Pons (tissue), 1 donor: ENCODE results near the gene SLC7A4.

Source experiments
- DNase-seq: peaks from one replicate; pipeline ENCODE4 v3.0.0-alpha.2; 2016; ENCODE audit warnings: low spot score

The SLC7A4 gene

DNA sequence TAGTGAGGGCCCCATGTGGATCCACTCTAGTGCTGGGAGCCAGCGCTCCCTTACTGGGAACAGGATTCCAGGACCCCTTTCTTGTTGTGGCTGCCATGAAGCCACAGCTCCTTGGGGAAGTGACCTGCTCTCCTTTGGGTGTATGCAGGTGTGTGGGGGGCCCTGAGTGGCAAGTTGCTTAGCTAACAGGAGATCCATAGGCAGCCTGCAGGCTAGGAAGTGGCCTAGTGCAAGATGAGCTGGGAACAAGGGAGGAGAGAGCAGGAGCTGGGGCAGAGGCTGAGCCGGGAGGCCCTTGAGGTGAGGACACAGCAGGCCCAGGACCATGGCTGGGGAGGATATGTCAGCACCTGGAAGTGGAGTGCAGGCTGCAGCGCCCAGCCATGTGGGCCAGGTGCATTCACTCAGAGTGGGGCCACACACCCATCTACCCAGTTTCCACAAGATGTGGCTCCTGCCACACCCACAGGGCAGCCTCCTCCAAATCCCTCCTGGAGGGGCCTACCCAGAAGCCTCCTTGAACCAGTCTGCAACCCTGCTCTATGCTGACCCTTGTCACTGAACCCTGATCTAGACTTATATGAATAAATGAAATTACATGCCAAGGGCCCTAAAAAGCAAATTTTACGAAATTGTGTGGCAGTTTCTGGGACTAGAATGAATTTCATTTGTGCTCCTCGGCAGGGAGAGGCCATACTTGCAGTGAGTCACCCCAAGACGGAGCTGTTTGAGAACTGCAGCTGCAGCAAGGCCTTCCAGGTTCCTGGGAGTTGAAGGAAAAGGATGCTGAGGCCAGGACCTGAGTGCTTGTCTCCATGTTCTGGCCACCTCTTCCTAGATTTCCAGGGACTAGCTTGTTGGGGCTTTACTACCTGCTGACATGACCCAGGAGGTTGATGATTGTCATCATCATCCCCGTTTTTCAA, 33.7 kb downstream of the SLC7A4 start:
- DNase-seq = no peak

DNA sequence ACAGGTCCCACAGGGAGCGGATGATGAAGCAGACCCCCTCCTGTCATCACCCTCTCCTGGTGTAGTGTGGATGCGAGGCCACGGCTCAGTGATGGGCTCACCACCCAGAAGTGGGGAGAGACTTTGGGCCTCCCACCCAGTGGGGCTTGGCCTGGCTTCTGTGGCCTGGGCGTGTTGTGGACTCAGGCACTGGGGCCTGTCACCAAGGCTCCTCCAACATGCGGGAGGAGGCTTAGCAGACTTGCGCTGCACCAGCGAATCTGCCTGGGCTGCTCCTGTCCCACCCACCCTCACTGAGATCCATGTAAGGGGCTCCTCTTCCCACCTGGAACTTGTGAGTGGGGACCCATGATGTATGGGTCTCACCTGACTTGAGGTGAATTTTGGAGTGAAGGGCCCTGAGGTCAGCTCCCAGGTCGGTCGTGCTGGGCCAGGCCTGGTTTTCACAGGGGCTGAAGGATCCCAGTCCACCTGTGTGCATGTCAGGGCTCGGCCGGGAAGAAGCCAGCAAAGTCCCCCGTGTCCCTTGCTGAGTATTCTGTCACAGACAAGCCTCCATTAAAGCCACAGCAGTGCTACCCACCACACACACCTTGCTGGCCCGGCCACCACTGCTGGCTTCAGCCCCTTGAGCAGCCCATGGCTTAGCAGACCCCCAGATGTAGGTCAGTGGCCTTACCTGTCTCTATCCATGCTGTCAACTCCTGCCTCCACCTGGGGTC, 34.7 kb downstream of the SLC7A4 start:
- DNase-seq = no peak

DNA sequence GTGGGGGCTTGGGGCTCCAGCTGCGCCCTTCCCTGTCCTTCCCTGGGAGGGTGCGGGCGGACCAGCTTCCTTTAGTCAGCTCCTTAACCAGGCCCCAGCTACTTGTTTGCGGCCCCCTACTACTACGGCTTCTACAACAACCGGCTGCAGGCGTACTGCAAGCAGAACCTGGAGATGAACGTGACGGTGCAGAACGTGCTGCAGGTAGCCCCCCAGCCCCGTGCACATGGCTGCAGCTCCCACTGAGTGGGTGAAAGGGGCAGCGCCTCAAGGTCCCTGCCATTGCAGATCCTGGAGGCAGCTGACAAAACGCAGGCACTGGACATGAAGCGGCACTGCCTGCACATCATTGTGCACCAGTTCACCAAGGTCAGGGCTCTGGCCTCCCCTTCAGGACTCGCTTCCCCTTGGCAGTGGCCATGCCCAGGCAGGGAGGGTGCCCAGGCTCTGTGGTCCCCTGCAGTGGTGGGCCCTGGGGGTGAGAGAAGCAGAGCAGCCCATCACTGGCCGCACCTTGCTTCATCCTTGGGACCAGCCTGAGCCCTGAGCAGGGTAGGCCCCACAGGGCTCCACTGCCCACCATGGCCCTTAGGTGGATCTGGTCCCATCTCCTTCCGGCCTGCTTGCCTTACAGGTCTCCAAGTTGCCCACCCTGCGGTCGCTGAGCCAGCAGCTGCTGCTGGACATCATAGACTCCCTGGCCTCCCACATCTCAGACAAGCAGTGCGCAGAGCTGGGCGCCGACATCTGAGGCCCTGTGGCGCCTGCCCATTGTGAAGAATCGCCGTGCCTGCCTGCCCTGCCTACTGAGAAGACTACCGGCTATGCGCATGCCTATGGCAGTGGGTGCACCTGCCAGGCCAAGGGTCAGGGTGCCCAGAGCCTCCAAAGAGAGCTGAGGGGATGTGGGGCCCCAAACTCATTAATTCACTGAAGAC, 35.5 kb downstream of the SLC7A4 start:
- DNase-seq = no peak

GRCh38 chr22:20996031-20996410, 36.3 kb downstream of the SLC7A4 start:
- no peak for DNase-seq

DNA sequence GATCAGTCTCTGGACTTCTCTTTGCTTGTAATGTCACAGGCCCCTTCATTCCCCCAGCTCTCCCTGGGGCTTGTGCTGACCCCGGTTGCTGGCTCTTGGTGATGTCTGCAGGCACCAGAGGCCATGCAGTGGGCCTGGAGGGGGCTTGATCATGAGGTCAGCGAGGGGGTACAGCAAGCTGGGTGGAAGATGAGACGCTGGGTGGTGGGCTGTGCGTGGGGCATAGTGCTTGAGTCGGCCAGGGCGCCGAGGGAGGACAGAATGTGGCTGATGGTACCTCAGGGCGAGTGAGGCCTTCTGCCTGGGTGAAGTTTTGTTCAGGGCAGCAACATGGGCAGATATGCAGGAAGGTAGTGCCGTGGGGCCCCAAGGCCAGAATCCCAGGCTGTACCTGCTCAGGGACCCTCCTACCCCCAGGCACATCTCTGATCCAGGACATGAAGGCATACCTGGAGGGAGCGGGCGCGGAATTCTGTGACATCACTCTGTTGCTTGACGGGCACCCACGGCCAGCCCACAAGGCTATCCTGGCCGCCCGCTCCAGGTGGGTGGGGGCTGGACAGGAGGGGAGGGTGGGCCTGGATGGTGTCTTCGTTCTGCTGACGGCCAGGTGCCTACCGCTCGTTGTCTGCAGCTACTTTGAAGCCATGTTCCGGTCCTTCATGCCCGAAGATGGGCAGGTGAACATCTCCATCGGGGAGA, 36.9 kb downstream of the SLC7A4 start:
- DNase-seq = no peak

- no peak for DNase-seq
Observed at GRCh38 chr22:20994902-20995241, 37.5 kb downstream of the SLC7A4 start.

- DNase-seq = no peak
Observed at GRCh38 chr22:20994128-20994901, 38.0 kb downstream of the SLC7A4 start.

- DNase-seq = no peak
Observed at GRCh38 chr22:20993304-20994127, 38.8 kb downstream of the SLC7A4 start.

- no peak for DNase-seq
Observed at GRCh38 chr22:20992456-20993303, 39.7 kb downstream of the SLC7A4 start.

- DNase-seq = no peak
Observed at GRCh38 chr22:20992056-20992442, 40.3 kb downstream of the SLC7A4 start.

DNA sequence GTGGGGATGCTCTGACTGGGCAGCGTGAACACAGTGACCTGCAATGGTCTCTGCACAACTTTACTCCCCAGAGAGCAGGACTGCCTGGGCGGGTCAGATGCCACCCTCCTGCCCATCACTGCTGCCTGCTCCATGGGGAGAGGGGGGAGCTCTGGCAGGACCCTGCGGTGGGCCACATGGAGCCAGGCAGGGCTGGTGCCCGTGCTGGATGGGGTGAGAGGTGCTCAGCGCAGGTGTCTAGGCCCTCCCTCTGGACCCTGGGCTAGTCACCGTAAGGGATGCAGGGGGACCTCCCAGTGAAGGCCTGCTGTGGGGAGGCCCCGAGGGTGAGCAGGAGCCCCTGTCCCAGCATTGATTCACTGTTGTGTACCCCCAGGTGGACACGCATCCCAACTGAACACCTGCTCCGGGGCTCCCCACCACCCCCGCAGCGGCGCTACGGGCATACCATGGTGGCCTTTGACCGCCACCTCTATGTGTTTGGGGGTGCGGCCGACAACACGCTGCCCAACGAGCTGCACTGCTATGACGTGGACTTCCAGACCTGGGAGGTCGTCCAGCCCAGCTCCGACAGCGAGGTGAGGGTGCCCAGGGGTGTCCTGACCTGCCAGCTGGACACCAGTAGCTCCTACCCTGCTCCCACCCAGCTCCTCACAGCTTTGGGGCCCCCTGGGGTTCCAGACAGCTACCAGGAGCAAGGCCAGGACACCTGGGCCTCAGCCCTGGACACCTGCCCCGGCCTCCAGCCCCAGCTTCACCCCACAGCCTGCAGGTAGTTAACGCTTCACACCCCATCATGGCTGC, 40.9 kb downstream of the SLC7A4 start:
- no peak for DNase-seq

- DNase-seq = no peak
Observed at GRCh38 chr22:20990184-20991180, 41.9 kb downstream of the SLC7A4 start.

DNA sequence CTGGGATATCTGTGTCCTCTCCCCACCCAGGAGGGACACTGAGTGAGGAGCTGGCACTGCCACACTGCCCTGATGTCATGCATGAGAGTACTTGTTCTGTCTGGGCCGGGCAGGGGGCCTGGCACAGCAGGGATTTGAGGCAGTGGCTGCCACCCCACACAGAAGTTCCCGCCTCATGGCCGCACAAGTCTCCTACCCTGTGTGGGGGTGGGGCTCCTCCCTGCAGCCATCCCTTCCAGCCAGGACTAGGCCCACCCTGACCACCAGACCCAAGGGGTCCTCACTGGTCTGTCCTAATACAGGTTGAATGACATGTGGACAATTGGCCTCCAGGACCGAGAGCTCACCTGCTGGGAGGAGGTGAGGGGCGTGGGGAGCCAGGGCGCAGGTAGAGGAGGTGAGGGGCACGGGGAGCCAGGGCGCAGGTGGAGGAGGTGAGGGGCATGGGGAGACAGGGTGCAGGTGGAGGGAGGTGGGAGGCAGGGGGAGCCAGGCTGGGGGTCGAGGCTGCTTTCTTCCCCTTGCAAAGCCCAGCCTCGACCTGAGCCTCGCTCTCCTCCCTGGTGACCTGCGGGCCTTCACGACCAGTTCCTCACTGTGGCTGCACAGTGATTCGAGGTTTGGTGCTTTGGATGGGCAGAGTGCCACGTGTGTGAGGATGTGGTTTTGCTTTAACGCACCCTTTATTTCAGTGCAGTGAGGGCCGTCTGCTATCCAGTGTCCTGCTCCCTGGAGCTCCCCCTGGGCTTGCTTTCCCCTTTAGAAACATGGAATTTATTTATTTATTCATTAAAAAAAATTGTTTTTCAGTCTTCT, 42.8 kb downstream of the SLC7A4 start:
- no peak for DNase-seq

DNA sequence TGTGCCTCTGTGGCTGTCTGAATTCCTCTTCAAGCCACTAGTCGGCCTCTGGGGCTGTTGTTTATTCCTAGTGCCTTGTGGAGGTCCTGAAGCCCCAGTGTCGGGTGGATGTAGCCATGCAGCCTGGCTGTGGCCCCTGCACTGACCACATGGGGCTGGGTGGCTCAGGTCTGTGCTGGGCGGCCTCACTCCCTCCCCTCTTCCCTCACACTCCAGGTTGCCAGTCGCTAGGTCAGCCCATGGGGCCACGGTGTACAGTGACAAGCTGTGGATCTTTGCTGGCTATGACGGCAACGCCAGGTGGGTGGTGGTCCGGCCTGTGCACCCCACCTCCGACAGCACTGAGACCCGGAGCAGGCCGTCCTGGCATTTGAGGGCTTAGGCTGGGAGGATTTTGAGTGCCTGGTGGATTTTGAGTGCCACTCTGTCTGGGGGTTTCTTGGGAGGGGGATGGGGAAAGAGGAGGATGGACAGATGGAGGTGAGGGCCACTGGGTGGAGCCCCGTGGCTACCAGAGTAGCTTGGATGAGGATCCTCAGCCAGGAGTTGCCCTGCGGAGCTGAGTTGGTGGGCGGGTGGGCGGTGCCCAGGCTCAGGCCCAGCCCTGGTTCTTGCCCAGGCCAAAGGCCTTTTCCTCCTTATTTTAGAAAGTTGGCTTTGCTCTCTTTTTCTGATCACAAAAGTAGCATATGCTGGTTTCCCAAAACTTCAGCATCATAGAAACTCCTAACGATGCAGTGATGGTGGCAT, 43.6 kb downstream of the SLC7A4 start:
- DNase-seq = no peak

DNA sequence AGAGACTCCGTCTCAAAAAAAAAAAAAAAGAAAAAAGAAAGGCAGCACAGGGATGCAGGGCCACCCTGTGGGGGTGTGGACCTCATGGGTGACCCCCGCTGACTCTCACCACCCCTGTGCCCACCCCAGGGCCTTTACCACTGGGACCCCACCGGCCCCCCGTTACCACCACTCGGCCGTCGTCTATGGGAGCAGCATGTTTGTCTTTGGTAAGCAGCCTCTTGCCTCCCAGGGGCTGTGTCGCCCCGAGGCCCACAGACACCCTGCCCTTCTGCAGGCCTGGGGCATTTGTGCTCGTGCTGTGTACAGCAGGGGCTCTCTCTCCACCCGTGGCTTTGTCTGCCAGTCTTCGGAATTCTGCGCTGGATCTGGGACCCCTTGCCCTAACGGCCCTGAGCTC, 45.0 kb downstream of the SLC7A4 start:
- no peak for DNase-seq
